Mesenchymal stem cell (in vitro differentiated cells and primary cell): ENCODE results near the gene KCNT1.

Source experiments
- DNase-seq: peaks from one replicate; pipeline ENCODE4 v3.0.0-alpha.2; 2013
- H2AFZ ChIP-seq: one replicate; pipeline ENCODE4 v1.6.1; 2013; ENCODE audit warnings: low read depth, mild to moderate bottlenecking, control low read depth, inconsistent platforms, low read length, moderate library complexity
- H2AK5ac ChIP-seq: 2 replicates; pipeline ENCODE4 v1.6.1; 2013; ENCODE audit warnings: low read length, moderate library complexity, mild to moderate bottlenecking, inconsistent platforms; ENCODE audit not compliant: severe bottlenecking
- H2BK120ac ChIP-seq: one replicate; pipeline ENCODE4 v1.6.1; 2013; ENCODE audit warnings: low read depth, mild to moderate bottlenecking, inconsistent platforms, low read length, moderate library complexity
- H2BK12ac ChIP-seq, 2 experiments: one replicate each; pipeline ENCODE4 v1.6.1; 2013; ENCODE audit warnings: inconsistent platforms in 2 of 2, low read length in 2 of 2, mild to moderate bottlenecking in 2 of 2, moderate library complexity in 2 of 2, control low read depth in 1 of 2
- H2BK15ac ChIP-seq: one replicate; pipeline ENCODE4 v1.6.1; 2013; ENCODE audit warnings: mild to moderate bottlenecking, low read depth, inconsistent platforms; ENCODE audit not compliant: poor library complexity, severe bottlenecking
- H2BK5ac ChIP-seq: 2 replicates; pipeline ENCODE4 v1.6.1; 2013; ENCODE audit warnings: low read depth, mild to moderate bottlenecking, low read length, control low read depth, inconsistent platforms; ENCODE audit not compliant: poor library complexity, severe bottlenecking
- H3K14ac ChIP-seq, 2 experiments: one replicate each; pipeline ENCODE4 v1.6.1; 2013; ENCODE audit warnings: inconsistent platforms in 2 of 2, low read length in 2 of 2, control low read depth in 1 of 2, mild to moderate bottlenecking in 1 of 2, moderate library complexity in 1 of 2
- H3K18ac ChIP-seq, 2 experiments: one replicate each; pipeline ENCODE4 v1.6.1; 2013; ENCODE audit warnings: inconsistent platforms in 2 of 2, low read length in 2 of 2, control low read depth in 1 of 2, low read depth in 1 of 2, mild to moderate bottlenecking in 1 of 2
- H3K23ac ChIP-seq, 2 experiments: one replicate each; pipeline ENCODE4 v1.6.1; 2013; ENCODE audit warnings: inconsistent platforms in 2 of 2, low read length in 2 of 2, mild to moderate bottlenecking in 2 of 2, moderate library complexity in 2 of 2, control low read depth in 1 of 2
- H3K27ac ChIP-seq: 2 replicates; pipeline ENCODE4 v1.5.1; 2013; ENCODE audit warnings: mild to moderate bottlenecking, moderate library complexity, low read length, control low read depth, inconsistent platforms; ENCODE audit not compliant: poor library complexity, severe bottlenecking
- H3K27me3 ChIP-seq, 2 experiments: 2 replicates each; pipeline versions ENCODE4 v1.6.1 to v1.7.0; 2013; ENCODE audit warnings: low read length in 2 of 2, mild to moderate bottlenecking in 2 of 2, moderate library complexity in 2 of 2, control low read depth in 1 of 2, inconsistent platforms in 1 of 2; ENCODE audit not compliant: control insufficient read depth in 1 of 2, insufficient read depth in 1 of 2
- H3K36me3 ChIP-seq, 2 experiments: 2 replicates each; pipeline versions ENCODE4 v1.6.1 to v1.7.0; 2013; ENCODE audit warnings: low read length in 2 of 2, control low read depth in 1 of 2, inconsistent platforms in 1 of 2, low read depth in 1 of 2, mild to moderate bottlenecking in 1 of 2; ENCODE audit not compliant: insufficient read depth in 2 of 2, control insufficient read depth in 1 of 2
- H3K4ac ChIP-seq, 2 experiments: one replicate each; pipeline ENCODE4 v1.6.1; 2013; ENCODE audit warnings: inconsistent platforms in 2 of 2, low read length in 2 of 2, mild to moderate bottlenecking in 2 of 2, moderate library complexity in 2 of 2, control low read depth in 1 of 2, low read depth in 1 of 2
- H3K4me1 ChIP-seq: 2 replicates; pipeline ENCODE4 v1.6.1; 2013; ENCODE audit warnings: low read depth, low read length, control low read depth; ENCODE audit not compliant: control insufficient read depth, insufficient read depth
- H3K4me2 ChIP-seq: 2 replicates; pipeline ENCODE4 v1.6.1; 2013; ENCODE audit warnings: low read length, mild to moderate bottlenecking, inconsistent platforms; ENCODE audit not compliant: poor library complexity, severe bottlenecking
- H3K4me3 ChIP-seq, 2 experiments: 2 replicates each; pipeline versions ENCODE4 v1.5.1 to v1.7.0; 2013; ENCODE audit warnings: low read length in 2 of 2, mild to moderate bottlenecking in 2 of 2, control low read depth in 1 of 2, low read depth in 1 of 2; ENCODE audit not compliant: insufficient read depth in 1 of 2
- H3K79me1 ChIP-seq: replicated peaks from 2 replicates; pipeline ENCODE4 v1.6.1; 2013; ENCODE audit warnings: mild to moderate bottlenecking, control low read depth, low read length, inconsistent platforms; ENCODE audit not compliant: poor library complexity, severe bottlenecking
- H3K9ac ChIP-seq: 2 replicates; pipeline ENCODE4 v1.7.0; 2013; ENCODE audit warnings: mild to moderate bottlenecking, low read length, moderate library complexity
- H3K9me3 ChIP-seq: 2 replicates; pipeline ENCODE4 v1.7.0; 2013; ENCODE audit warnings: mild to moderate bottlenecking, low read length; ENCODE audit not compliant: control insufficient read depth
- H4K8ac ChIP-seq: one replicate; pipeline ENCODE4 v1.6.1; 2013; ENCODE audit warnings: inconsistent platforms, mild to moderate bottlenecking, low read length, moderate library complexity
- H4K91ac ChIP-seq: one replicate; pipeline ENCODE4 v1.6.1; 2013; ENCODE audit warnings: mild to moderate bottlenecking, low read length, inconsistent platforms
- WGBS: methylation state at CpG from one replicate; pipeline ENCODE4 v1.1.7; 2013; ENCODE audit warnings: mixed read lengths; 5-methylcytosine and 5-hydroxymethylcytosine counted together

The KCNT1 gene

GRCh38 chr9:135695642-135696041 is 6.3 kb upstream of the KCNT1 start:
- Histone ChIP-seq H3K4me1 (peaks cover 7% of the 10 kb centered on the region), H3K14ac (no peak overlapping the region), H2BK5ac (no peak overlapping the region), H3K9ac (no peak overlapping the region), H4K91ac (no peak overlapping the region), H3K27me3 (peaks cover 0 to 27% of the 10 kb centered on the region in 2 experiments), H3K9me3 (no peaks in the 10 kb centered on the region), H3K4ac (no peak overlapping the region), H3K4me3 (no peak overlapping the region), H2BK120ac (no peak overlapping the region), H2BK15ac (no peak overlapping the region), H3K79me1 (no peaks in the 10 kb centered on the region), H2BK12ac (no peak overlapping the region), H3K4me2 (no peak overlapping the region), H3K23ac (no peak overlapping the region), H2AFZ (no peak overlapping the region), H3K27ac (no peak overlapping the region), H3K18ac (no peak overlapping the region), H2AK5ac (no peak overlapping the region), H3K36me3 (no peaks in the 10 kb centered on the region), H4K8ac (no peak overlapping the region)
- WGBS: 84% methylated on average over 12 of the region's 12 CpGs
- DNase-seq: no peak

- H2BK12ac ChIP-seq: no peak overlapping the region
- H2AK5ac ChIP-seq: no peak overlapping the region
- no peak overlapping the region for H3K4me3 ChIP-seq
- H4K91ac ChIP-seq: no peak overlapping the region
- peaks cover 6% of the 10 kb centered on the region for H3K4me1 ChIP-seq
- H3K36me3 ChIP-seq: no peaks in the 10 kb centered on the region
- 81% methylated on average over 16 of the region's 16 CpGs for WGBS
- no peak overlapping the region for H3K4me2 ChIP-seq
- no peak for DNase-seq
- H3K79me1 ChIP-seq: no peaks in the 10 kb centered on the region
- H2BK120ac ChIP-seq: no peak overlapping the region
- no peak overlapping the region for H3K23ac ChIP-seq
- no peak overlapping the region for H2AFZ ChIP-seq
- no peak overlapping the region for H3K14ac ChIP-seq
- no peak overlapping the region for H2BK15ac ChIP-seq
- no peaks in the 10 kb centered on the region for H3K9me3 ChIP-seq
- no peak overlapping the region for H3K18ac ChIP-seq
- H3K27me3 ChIP-seq: peaks cover 5 to 28% of the 10 kb centered on the region in 2 experiments
- no peak overlapping the region for H2BK5ac ChIP-seq
- no peak overlapping the region for H3K9ac ChIP-seq
- H3K4ac ChIP-seq: no peak overlapping the region
- H4K8ac ChIP-seq: no peak overlapping the region
- H3K27ac ChIP-seq: no peak overlapping the region
These were observed 5.5 kb upstream of the KCNT1 start for GRCh38 chr9:135696446-135696845.

DNA sequence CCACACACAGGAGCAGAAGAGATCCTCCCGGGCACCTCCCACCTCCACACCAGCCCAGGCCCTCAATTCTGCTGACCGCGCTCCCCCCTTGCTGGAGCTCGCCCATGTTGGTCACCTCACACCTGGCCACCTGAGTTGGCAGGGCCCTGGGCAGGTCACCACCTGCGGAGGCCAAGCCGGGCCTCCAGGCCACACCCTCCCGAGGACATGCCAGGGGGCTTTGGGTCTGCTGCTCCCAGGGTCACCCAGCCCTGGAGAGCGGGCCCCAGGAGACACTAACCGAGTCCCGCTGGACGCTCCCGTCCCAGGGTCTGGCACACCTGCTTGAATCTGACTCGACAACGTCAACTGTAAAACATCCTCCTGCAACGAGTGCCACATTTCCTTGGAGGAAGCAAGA is 4.8 kb upstream of the KCNT1 start:
- Histone ChIP-seq H3K27me3 (peaks cover 5 to 29% of the 10 kb centered on the region in 2 experiments), H2BK120ac (no peak overlapping the region), H3K9ac (no peak overlapping the region), H2BK5ac (no peak overlapping the region), H3K79me1 (no peaks in the 10 kb centered on the region), H3K9me3 (no peaks in the 10 kb centered on the region), H2AFZ (no peak overlapping the region), H3K18ac (no peak overlapping the region), H3K36me3 (no peaks in the 10 kb centered on the region), H3K4me1 (peaks cover 12% of the 10 kb centered on the region), H3K14ac (no peak overlapping the region), H4K8ac (no peak overlapping the region), H2BK12ac (no peak overlapping the region), H3K4me3 (no peak overlapping the region), H3K27ac (no peak overlapping the region), H3K4me2 (no peak overlapping the region), H3K4ac (no peak overlapping the region), H4K91ac (no peak overlapping the region), H2AK5ac (no peak overlapping the region), H3K23ac (no peak overlapping the region), H2BK15ac (no peak overlapping the region)
- DNase-seq: no peak
- WGBS: 82% methylated on average over 15 of the region's 15 CpGs

DNA sequence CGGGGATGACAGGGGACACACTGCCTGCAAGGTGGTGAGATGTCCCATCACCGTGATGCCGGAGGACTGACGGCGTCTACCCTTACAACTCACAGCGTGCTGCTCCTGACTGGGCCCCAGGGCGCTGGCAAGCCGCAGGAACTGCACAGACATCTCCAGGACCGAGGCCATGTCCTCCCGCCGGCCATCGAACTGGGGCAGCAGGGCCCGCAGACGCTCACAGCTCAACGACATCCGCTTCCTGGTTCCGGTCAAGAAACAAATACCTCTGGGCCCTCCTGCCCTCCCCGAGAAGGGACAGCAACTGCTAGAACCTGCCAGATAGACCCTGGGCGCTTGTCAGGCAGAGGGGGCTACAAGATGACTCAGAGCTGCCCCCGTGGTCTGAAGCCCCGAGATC is 3.7 kb upstream of the KCNT1 start:
- no peak overlapping the region for H2BK120ac ChIP-seq
- H3K36me3 ChIP-seq: no peaks in the 10 kb centered on the region
- H2AK5ac ChIP-seq: no peak overlapping the region
- peaks cover 13 to 31% of the 10 kb centered on the region in 2 experiments for H3K27me3 ChIP-seq
- peaks cover 9% of the 10 kb centered on the region for H3K4me1 ChIP-seq
- H3K79me1 ChIP-seq: no peaks in the 10 kb centered on the region
- H2BK12ac ChIP-seq: no peak overlapping the region
- H4K8ac ChIP-seq: no peak overlapping the region
- H3K9ac ChIP-seq: no peak overlapping the region
- H3K4me3 ChIP-seq: no peak overlapping the region
- H3K4ac ChIP-seq: no peak overlapping the region
- H3K4me2 ChIP-seq: no peak overlapping the region
- no peak overlapping the region for H3K18ac ChIP-seq
- no peak overlapping the region for H3K27ac ChIP-seq
- 81% methylated on average over 21 of the region's 21 CpGs for WGBS
- H3K23ac ChIP-seq: no peak overlapping the region
- H2BK15ac ChIP-seq: no peak overlapping the region
- H3K14ac ChIP-seq: no peak overlapping the region
- DNase-seq: no peak
- no peak overlapping the region for H2BK5ac ChIP-seq
- no peak overlapping the region for H4K91ac ChIP-seq
- H3K9me3 ChIP-seq: no peaks in the 10 kb centered on the region
- H2AFZ ChIP-seq: no peak overlapping the region
